Measurements from ENCODE around the gene CAMK1D. TPM values are rescaled to one million over a fixed set of nuclear protein-coding genes. Genes with fewer than 3 reads are reported as not detected.
"Not testable (repeated sequence)": the region's sequence is repeated elsewhere in the genome, so short reads cannot be mapped to it uniquely, and the experiment has no call there.

Gene CAMK1D
- total RNA-seq, 3 donors from 2014 or later: 4.4 to 17.3 (median 5.2) TPM

DNA sequence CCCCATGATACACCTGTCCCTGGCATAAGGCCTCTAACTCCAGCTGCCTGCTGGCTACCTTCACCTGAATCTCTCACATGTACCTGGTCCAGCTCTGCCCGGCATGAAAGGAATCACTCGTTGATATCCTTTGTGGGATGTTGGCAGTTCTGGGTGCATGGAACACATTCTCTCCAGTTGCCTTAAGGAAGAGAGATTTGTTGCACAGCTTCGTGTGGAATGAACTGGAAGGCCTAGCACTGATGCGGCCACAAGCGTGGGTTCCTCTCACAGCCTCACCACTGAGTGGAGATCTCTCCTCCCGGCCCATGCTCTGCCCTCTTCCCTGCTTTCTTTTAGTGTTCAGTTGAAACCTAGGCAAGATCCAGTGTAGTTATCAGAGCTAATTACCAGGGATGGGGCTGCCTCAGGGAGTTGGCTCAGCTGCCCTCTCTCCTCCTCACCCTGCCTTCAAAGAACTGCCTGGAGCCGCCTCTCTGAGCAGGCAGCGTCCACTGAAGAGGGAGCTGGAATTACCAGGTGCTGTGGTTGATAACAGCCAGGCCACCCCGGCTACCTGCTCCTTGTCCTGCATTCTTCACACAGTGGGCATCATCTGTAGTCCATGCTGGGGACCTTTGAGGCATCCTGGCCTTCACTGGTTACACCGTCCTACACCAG is 457.9 kb downstream of the CAMK1D start:
- Histone ChIP-seq H3K27ac (no peak overlapping the region), H3K36me3 (no peaks in the 10 kb centered on the region), H3K9me3 (no peaks in the 10 kb centered on the region), H3K4me3 (no peak overlapping the region), H3K4me1 (no peaks in the 10 kb centered on the region), H3K27me3 (no peaks in the 10 kb centered on the region)
- intact Hi-C loops (cut with DNase I; ENCODE audit: low total_unique reads): no loop called here
- no peak for TF ChIP-seq POLR2A (IDR thresholded peaks at IDR 0.05)
- no peak for DNase-seq (ENCODE audit: low spot score in 2 of 2)

DNA sequence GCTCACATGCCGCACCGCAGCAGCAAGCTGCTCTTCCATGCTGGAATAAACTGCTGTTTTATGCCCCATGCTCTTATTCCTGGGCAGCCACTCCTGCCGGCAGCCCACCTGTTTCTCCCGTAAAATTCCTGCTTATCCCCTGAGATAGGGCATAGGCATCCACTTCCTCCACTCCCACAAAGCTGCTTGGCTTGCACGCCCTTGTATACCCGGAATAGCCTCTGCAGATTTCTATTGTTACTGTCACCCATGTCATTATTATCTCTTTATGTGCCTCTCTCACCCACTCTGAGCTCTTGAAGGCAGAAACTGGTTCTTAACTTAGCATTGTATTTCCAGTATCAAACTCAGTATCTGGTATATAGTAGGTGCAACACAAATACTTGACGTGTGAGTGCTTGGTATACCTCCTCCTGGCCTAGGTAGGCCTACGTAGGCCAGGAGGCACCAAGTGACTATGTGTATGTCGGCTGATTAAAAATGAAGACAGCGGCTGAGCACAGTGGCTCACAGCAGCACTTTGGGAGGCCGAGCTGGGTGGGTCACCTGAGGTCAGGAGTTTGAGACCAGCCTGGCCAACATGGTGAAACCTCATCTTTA is 458.8 kb downstream of the CAMK1D start:
- Histone ChIP-seq H3K9me3 (no peaks in the 10 kb centered on the region), H3K27ac (no peak overlapping the region), H3K4me3 (no peak overlapping the region), H3K36me3 (no peaks in the 10 kb centered on the region), H3K4me1 (no peaks in the 10 kb centered on the region), H3K27me3 (no peaks in the 10 kb centered on the region)
- no peak for DNase-seq (ENCODE audit: low spot score in 2 of 2)
- intact Hi-C loops (cut with DNase I; ENCODE audit: low total_unique reads): no loop called here
- TF ChIP-seq POLR2A (IDR thresholded peaks at IDR 0.05): no peak
- TF ChIP-seq, protein P1, sequence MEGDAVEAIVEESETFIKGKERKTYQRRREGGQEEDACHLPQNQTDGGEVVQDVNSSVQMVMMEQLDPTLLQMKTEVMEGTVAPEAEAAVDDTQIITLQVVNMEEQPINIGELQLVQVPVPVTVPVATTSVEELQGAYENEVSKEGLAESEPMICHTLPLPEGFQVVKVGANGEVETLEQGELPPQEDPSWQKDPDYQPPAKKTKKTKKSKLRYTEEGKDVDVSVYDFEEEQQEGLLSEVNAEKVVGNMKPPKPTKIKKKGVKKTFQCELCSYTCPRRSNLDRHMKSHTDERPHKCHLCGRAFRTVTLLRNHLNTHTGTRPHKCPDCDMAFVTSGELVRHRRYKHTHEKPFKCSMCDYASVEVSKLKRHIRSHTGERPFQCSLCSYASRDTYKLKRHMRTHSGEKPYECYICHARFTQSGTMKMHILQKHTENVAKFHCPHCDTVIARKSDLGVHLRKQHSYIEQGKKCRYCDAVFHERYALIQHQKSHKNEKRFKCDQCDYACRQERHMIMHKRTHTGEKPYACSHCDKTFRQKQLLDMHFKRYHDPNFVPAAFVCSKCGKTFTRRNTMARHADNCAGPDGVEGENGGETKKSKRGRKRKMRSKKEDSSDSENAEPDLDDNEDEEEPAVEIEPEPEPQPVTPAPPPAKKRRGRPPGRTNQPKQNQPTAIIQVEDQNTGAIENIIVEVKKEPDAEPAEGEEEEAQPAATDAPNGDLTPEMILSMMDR (IDR thresholded peaks at IDR 0.05): no peak
- no peak for TF ChIP-seq POLR2AphosphoS5 (IDR thresholded peaks at IDR 0.05)

DNA sequence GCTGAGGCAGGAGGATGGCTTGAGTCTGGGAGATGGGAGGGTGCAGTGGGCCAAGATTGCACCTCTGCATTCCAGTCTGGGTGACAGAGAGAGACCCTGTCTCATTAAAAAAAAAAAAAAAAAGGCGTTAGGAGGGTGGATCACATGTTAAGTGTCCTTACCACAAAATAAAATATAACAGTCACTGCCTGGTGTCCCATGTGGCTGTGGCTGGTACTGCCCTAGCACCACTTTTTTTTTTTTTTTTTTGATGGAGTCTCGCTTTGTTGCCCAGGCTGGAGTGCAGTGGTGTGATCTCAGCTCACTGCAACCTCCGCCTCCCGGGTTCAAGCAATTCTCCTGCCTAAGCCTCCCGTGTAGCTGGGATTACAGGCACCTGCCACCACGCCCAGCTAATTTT is 460.7 kb downstream of the CAMK1D start:
- H3K4me1 ChIP-seq; H3K36me3 ChIP-seq; DNase-seq (ENCODE audit: low spot score in 2 of 2); H3K27me3 ChIP-seq; intact Hi-C loops (cut with DNase I; ENCODE audit: low total_unique reads); H3K27ac ChIP-seq; H3K4me3 ChIP-seq: not testable (repeated sequence)
- H3K9me3 ChIP-seq: peaks cover 7 to 11% of the 10 kb centered on the region in 2 donors

DNA sequence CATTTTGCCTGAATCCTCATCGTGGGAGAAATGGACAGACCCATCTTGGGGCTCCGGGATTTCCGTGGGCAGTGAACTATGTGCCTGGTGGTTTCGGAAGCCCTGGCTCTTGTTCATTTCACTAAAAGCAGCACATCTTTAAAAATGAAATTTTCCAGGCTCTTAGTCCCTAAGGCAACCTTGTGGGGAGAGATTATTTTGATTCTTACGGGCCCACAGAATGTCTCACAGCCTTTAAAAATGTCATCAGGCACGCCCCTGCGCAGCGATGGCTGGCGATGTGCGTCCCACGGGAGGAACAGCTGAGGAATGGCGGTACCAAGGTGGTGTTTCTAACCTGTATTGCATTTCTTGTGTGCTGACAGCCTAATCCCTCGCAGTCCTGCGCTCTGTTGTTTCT is 462.5 kb downstream of the CAMK1D start:
- TF ChIP-seq POLR2A (IDR thresholded peaks at IDR 0.05): no peak
- TF ChIP-seq, protein P1 (IDR thresholded peaks at IDR 0.05): no peak
- H3K4me3 ChIP-seq: no peak overlapping the region

DNA sequence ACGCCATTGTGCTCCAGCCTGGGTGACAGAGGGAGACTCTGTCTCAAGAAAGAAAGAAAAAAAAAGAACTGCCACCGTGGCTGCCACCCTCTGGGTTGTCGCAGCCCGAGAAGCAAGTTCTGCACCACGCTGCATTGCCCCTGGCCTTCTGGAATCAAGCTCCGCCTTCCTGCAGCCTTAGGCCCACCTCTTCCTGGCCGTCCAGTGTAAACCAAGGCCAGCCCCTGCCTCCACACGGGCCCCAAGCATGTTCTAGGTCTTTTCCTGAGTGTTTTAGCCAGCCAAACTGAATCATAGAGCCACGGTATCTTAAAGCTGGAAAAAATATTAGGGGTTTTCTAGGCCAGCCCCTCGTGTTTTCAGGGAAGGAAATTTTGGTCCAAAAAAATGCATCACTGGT is 463.2 kb downstream of the CAMK1D start:
- H3K27ac ChIP-seq: no peak overlapping the region
- H3K27me3 ChIP-seq: no peaks in the 10 kb centered on the region
- H3K4me3 ChIP-seq: no peak overlapping the region
- H3K9me3 ChIP-seq: peaks cover 7 to 11% of the 10 kb centered on the region in 2 donors
- H3K4me1 ChIP-seq: no peaks in the 10 kb centered on the region
- H3K36me3 ChIP-seq: no peaks in the 10 kb centered on the region
- no peak for TF ChIP-seq POLR2A (IDR thresholded peaks at IDR 0.05)
- no peak for TF ChIP-seq POLR2AphosphoS5 (IDR thresholded peaks at IDR 0.05)
- TF ChIP-seq, protein P1 (IDR thresholded peaks at IDR 0.05): no peak
- intact Hi-C loops (cut with DNase I; ENCODE audit: low total_unique reads): no loop called here
- no peak for DNase-seq (ENCODE audit: low spot score in 2 of 2)

More for the DNA sequence above, 462.5 kb downstream of the CAMK1D start:
- Histone ChIP-seq H3K27ac (no peak overlapping the region), H3K9me3 (peaks cover 7 to 11% of the 10 kb centered on the region in 2 donors), H3K27me3 (no peaks in the 10 kb centered on the region), H3K36me3 (no peaks in the 10 kb centered on the region), H3K4me1 (no peaks in the 10 kb centered on the region)
- intact Hi-C loops (cut with DNase I; ENCODE audit: low total_unique reads): no loop called here
- no peak for DNase-seq (ENCODE audit: low spot score in 2 of 2)

DNA sequence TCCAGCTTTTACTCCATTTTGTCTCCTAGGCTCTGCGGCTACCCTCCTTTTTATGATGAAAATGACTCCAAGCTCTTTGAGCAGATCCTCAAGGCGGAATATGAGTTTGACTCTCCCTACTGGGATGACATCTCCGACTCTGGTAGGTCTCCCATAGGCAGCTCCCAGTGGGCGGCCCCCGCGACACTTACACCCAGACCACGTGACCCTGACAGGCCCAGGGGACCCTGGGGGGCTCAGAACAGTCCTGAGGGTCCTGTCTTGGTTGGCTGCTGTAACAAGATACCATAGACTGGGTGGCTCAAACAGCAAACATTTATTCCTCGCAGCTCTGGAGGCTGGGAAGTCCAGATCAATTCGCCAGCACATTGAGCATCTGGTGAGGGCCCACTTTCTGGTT is 464.8 kb downstream of the CAMK1D start:
- no peak overlapping the region for H3K27ac ChIP-seq
- no peak for DNase-seq (ENCODE audit: low spot score in 2 of 2)
- no peaks in the 10 kb centered on the region for H3K36me3 ChIP-seq
- TF ChIP-seq POLR2AphosphoS5 (IDR thresholded peaks at IDR 0.05) (no peak), POLR2A (IDR thresholded peaks at IDR 0.05) (no peak)
- TF ChIP-seq, protein P1 (IDR thresholded peaks at IDR 0.05): no peak
- intact Hi-C loops (cut with DNase I; ENCODE audit: low total_unique reads): no loop called here
- H3K27me3 ChIP-seq: no peaks in the 10 kb centered on the region
- H3K4me3 ChIP-seq: no peak overlapping the region
- H3K4me1 ChIP-seq: no peaks in the 10 kb centered on the region
- H3K9me3 ChIP-seq: peaks cover 7 to 11% of the 10 kb centered on the region in 2 donors

Measured in breast epithelium (tissue), 4 donors.